GM10248 (cell line): ENCODE results near the gene ZBTB4.
"Not testable (repeated sequence)": the region's sequence is repeated elsewhere in the genome, so short reads cannot be mapped to it uniquely, and the experiment has no call there.

ENCODE experiments used
- CTCF ChIA-PET: fragments of 300-600 bp; sonication (Branson Sonifier 250); formaldehyde crosslinking; extraction: SDS; loops from one replicate; lab custom pipeline; 2021; ENCODE audit warnings: antibody characterized with exemption; lab: Yijun Ruan, JAX
- POLR2A ChIA-PET: fragments of 350-650 bp; sonication (Branson Sonifier 250); formaldehyde crosslinking; extraction: SDS; loops from one replicate; lab custom pipeline; 2020; ENCODE audit warnings: antibody characterized with exemption; lab: Yijun Ruan, JAX
- DNase-seq: peaks from one replicate; pipeline ENCODE4 v3.0.0; 2012; ENCODE audit errors: extremely low spot score
- CTCF ChIP-seq: IDR thresholded peaks from 2 replicates; pipeline ENCODE4 v1.5.1; 2012; ENCODE audit warnings: mild to moderate bottlenecking, low read depth; ENCODE audit errors: extremely low read depth, missing control alignments, control extremely low read depth

The ZBTB4 gene

DNA sequence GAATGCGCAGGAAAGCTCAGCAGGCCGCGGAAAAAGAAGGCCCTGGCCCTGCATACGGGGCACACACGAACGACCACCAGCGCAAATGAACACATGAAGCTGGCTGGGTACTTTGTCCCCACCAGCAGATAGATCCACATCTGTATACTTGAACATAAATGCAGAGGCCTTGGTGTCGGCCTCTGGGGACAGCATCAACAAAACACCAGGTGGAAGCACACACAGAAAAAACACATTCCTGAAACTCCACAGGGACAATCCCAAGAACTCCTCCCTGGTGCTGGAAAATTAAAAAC lies 606 bp upstream of the ZBTB4 start:
- ChIA-PET POLR2A (no interaction called here), CTCF (interaction anchor here (1.5 to 2.6 kb wide), 3 partner anchors 27 to 81 kb away, joined by 3 to 11 read pairs (median 5); partner anchors contain the start of gene SENP3)
- no peak for DNase-seq
- TF ChIP-seq CTCF, result no peak

GRCh38 chr17:7478276-7479212 lies 887 bp downstream of the ZBTB4 start:
- POLR2A ChIA-PET, result interaction anchor here (0.5 to 0.7 kb wide), 2 partner anchors 12 to 22 kb away, joined by 3 read pairs; no protein-coding TSS in a partner anchor
- CTCF ChIA-PET, result interaction anchor here (1.5 to 2.6 kb wide), 2 partner anchors 26 to 82 kb away, joined by 3 to 11 read pairs; partner anchors contain the start of gene SENP3
- DNase-seq, result peak; percentile 65

DNA sequence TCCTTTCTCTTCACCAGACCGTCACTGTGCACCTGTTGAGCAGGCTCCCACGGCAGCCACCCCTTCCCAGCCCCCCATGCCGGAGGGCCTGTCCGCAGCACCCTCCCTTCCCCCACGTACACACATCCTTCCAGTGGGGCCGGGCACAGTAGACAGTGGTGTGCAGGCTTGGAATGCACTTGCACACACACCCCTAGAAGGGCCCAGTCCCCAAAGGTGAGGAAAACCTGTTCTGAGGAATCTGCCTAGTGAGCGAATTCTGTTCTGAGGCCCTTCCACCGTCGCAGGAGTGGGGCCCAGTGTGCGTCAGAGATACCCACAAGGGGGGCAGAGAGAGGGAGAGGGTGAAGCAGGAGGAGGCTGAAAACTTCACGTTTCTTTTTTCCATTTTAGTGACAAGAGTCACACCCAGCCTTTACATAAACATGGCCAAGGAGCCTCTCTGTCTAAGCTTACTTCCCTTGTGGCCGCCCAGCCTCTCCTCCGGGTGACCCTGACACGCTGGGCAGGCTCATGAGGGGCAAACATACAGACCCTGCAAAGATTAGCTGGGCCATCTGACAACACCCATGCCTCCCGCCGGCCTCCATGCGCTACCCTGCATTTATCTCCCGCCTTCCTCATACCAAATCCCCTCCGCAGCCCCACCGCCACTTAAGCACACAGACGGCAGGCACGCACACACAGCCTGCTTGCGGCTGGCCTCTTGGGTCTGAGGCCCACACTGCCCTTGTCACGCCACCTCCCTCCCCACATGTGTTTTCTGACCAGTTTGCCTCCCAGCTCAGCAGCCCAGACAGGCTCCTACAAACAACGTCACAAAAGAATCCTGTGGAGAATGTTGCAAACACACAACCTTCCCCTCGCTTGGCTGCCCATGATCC lies 1.8 kb downstream of the ZBTB4 start:
- ChIA-PET CTCF (interaction anchor here (1.5 to 1.7 kb wide), 2 partner anchors 15 to 37 kb away, joined by 5 to 6 read pairs; no protein-coding TSS in a partner anchor), POLR2A (no interaction called here)
- TF ChIP-seq CTCF, result no peak
- no peak for DNase-seq

More at GRCh38 chr17:7478276-7479212, 887 bp downstream of the ZBTB4 start:
- no peak for TF ChIP-seq CTCF

- POLR2A ChIA-PET, result interaction anchor here (1.6 kb wide), 1 partner anchor 8 kb away, joined by 10 read pairs; the partner anchor contains the start of gene POLR2A
- DNase-seq, result no peak
- CTCF ChIA-PET, result interaction anchor here (1.5 to 2.3 kb wide), 3 partner anchors 15 to 42 kb away, joined by 5 to 7 read pairs (median 6); partner anchors contain the start of gene TMEM102
- no peak for TF ChIP-seq CTCF
Measured at GRCh38 chr17:7476951-7477350, 2.5 kb downstream of the ZBTB4 start.

DNA sequence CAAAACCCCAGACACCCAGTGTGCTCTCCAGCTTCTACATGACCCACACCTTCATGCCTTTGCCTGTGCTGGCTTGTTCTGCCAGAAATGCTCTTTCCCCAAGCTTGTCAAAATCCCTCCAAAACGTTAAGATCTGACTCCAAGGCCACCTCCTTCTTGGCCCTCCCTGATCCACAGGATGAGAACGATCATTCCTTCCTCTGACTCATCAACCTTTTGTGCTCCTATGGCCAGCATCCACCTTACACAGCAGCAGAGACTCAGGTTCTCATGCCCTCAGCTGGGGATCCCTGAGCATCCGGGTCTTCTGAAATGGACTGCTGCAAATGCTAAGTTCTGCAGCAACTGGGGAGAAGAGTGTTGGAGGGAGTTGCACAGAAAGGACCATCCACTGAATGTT lies 2.9 kb downstream of the ZBTB4 start:
- no peak for TF ChIP-seq CTCF
- CTCF ChIA-PET, result interaction anchor here (1.2 to 2.3 kb wide), 6 partner anchors 10 to 84 kb away, joined by 4 to 10 read pairs (median 6); partner anchors contain the start of gene TMEM102

GRCh38 chr17:7475764-7476422 lies 3.5 kb downstream of the ZBTB4 start:
- CTCF ChIA-PET, result interaction anchor here (1.1 to 2.3 kb wide), 7 partner anchors 9 to 85 kb away, joined by 4 to 10 read pairs (median 6); partner anchors contain the start of gene TMEM102

More for the DNA sequence above, 2.9 kb downstream of the ZBTB4 start:
- DNase-seq, result no peak
- POLR2A ChIA-PET, result interaction anchor here (1.6 kb wide), 1 partner anchor 8 kb away, joined by 10 read pairs; the partner anchor contains the start of gene POLR2A

GRCh38 chr17:7474767-7475166 lies 4.7 kb downstream of the ZBTB4 start:
- ChIA-PET POLR2A (interaction anchor here (0.6 kb wide), 1 partner anchor 105 kb away, joined by 7 read pairs; no protein-coding TSS in a partner anchor), CTCF (interaction anchor here (1.7 to 2.3 kb wide), 3 partner anchors 8 to 86 kb away, joined by 6 to 10 read pairs (median 7); partner anchors contain the start of gene TMEM102)
- not testable (repeated sequence) for DNase-seq

More at GRCh38 chr17:7475764-7476422, 3.5 kb downstream of the ZBTB4 start:
- DNase-seq, result no peak
- POLR2A ChIA-PET, result interaction anchor here (1.6 kb wide), 1 partner anchor 9 kb away, joined by 10 read pairs; the partner anchor contains the start of gene POLR2A
- no peak for TF ChIP-seq CTCF
